Upper lobe of left lung (tissue), 6 donors: Measurements from ENCODE around the gene OXCT1. TPM values are rescaled to one million over a fixed set of nuclear protein-coding genes. Genes with fewer than 3 reads are reported as not detected.

ENCODE experiments used
- ATAC-seq, 2 donors: fragments of 200-7000 bp; cut with Tn5 transposase; one replicate each; pipeline ENCODE4 v1.9.1; 2022; ENCODE audit warnings: mild to moderate bottlenecking in 2 of 2, moderate library complexity in 2 of 2; ENCODE audit not compliant: low FRiP score in 2 of 2
- DNase-seq, 2 donors: peaks; one replicate each; pipeline ENCODE4 v3.0.0-alpha.2; 2019 to 2020
- H3K27ac ChIP-seq, 4 donors: fragments of 200-600 bp; sonication (generic); one replicate each; pipeline ENCODE4 v1.5.1; 2016 to 2019
- H3K27me3 ChIP-seq, 4 donors: fragments of 200-600 bp; sonication (generic); one replicate each; pipeline ENCODE4 v1.5.1; 2017 to 2019
- H3K36me3 ChIP-seq, 4 donors: fragments of 200-600 bp; sonication (generic); one replicate each; pipeline ENCODE4 v1.5.1; 2016 to 2019
- H3K4me1 ChIP-seq, 4 donors: fragments of 200-600 bp; sonication (generic); one replicate each; pipeline ENCODE4 v1.5.1; 2018 to 2019
- H3K4me3 ChIP-seq, 4 donors: fragments of 200-600 bp; sonication (generic); one replicate each; pipeline ENCODE4 v1.5.1; 2017 to 2019; ENCODE audit warnings: mild to moderate bottlenecking in 2 of 4, moderate library complexity in 1 of 4
- H3K9me3 ChIP-seq, 4 donors: fragments of 200-600 bp; sonication (generic); one replicate each; pipeline ENCODE4 v1.5.1; 2018 to 2019
- CTCF ChIP-seq, 6 experiments: fragments of 450-650 bp in 4 of 6; fragments of 200-600 bp in 2 of 6; sonication (generic) in 2 of 6; IDR thresholded peaks; one replicate each; pipeline ENCODE4 v1.5.1; 2016 to 2019; ENCODE audit warnings: antibody characterized with exemption in 6 of 6
- EP300 ChIP-seq, 4 donors: sonication (generic); formaldehyde crosslinking; IDR thresholded peaks; one replicate each; pipeline ENCODE4 v1.5.1; 2017; ENCODE audit warnings: antibody characterized with exemption in 4 of 4, control low read depth in 2 of 4
- POLR2A ChIP-seq, 4 donors: fragments of 450-650 bp; IDR thresholded peaks; one replicate each; pipeline ENCODE4 v1.5.1; 2016 to 2017; ENCODE audit warnings: antibody characterized with exemption in 4 of 4, mild to moderate bottlenecking in 2 of 4
- POLR2AphosphoS5 ChIP-seq, 2 donors: sonication (generic); formaldehyde crosslinking; IDR thresholded peaks; one replicate each; pipeline ENCODE4 v1.5.1; 2017; ENCODE audit warnings: antibody characterized with exemption in 2 of 2
- WGBS, 2 donors: methylation state at CpG; one replicate each; pipeline ENCODE4 v1.1.5; 2017 to 2018; 5-methylcytosine and 5-hydroxymethylcytosine counted together
- total RNA-seq, 6 donors: library from RNA; depleted of rRNA in 4 of 6; stranded (reverse); fragments of >200 nt in 4 of 6; gene quantifications; one replicate each; pipeline versions ENCODE4 v1.1.0 to v1.2.1, GENCODE V29; 2016 to 2021
- donor health status: DM: no; HTN: no; CAD: no; lungs with moderate emphysema.
- donor health status: DM: no; HTN: yes; CAD: no; lungs with severe emphysema.

OXCT1 gene
- total RNA-seq, 6 donors from 2014 or later: 6.4 to 16.3 (median 12.1) TPM

DNA sequence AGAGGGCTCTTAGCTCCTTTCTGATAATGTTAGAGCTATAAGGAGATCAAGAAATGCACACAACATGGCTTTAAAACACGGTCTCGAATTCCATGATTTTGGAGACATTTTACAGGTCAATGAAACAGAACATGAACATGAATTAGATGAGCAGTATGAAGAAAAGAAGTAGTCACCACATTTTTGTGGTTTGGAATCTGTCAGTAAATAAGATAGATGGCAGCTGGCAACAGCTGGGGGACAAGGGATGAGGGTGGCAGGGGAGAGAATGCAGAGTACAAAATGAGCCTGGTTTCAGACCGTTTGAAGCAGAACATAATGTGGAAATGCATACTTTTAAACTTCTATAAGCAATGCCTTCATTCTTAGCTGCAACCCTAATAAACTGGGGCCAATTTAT, 107.1 kb downstream of the OXCT1 start:
- TF ChIP-seq CTCF (IDR thresholded peaks at IDR 0.05) (no peak), POLR2AphosphoS5 (IDR thresholded peaks at IDR 0.05) (no peak), POLR2A (IDR thresholded peaks at IDR 0.05) (no peak), EP300 (IDR thresholded peaks at IDR 0.05) (no peak)
- peaks cover 0 to 11% (median 0%) of the 10 kb centered on the region in 4 donors for H3K36me3 ChIP-seq
- no peaks in the 10 kb centered on the region for H3K9me3 ChIP-seq
- H3K27ac ChIP-seq: no peak overlapping the region
- ATAC-seq (peak in 1 of 2 donors; percentile 26), DNase-seq (no peak)
- WGBS, 2 donors: 53 to 57% methylated on average over 3 of the region's 3 CpGs
- H3K4me1 ChIP-seq: no peaks in the 10 kb centered on the region
- H3K27me3 ChIP-seq: no peaks in the 10 kb centered on the region
- no peak overlapping the region for H3K4me3 ChIP-seq

DNA sequence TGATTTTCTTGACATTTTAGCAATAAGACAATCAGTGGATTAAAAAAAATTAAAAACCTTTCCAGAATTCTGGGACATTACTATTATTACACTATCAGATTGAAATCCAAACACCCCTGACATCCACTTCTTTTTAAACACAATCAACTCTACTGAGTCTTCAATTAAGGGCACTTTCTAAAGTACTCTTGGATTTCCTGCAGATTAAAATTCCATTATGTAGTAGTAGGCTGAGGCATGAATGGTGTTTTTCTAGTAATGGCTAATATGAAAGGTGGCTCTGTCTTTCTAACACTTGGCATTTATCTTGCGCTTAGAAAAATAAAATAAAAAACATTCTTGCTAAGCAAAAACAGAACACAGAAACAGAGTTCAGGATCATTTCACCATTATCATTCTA, 107.8 kb downstream of the OXCT1 start:
- H3K27ac ChIP-seq: no peak overlapping the region
- 82 to 91% methylated on average over 1 of the region's 1 CpG for WGBS, 2 donors
- no peak for TF ChIP-seq POLR2A (IDR thresholded peaks at IDR 0.05)
- no peak for TF ChIP-seq CTCF (IDR thresholded peaks at IDR 0.05)
- TF ChIP-seq POLR2AphosphoS5 (IDR thresholded peaks at IDR 0.05): no peak
- TF ChIP-seq EP300 (IDR thresholded peaks at IDR 0.05): no peak

GRCh38 chr5:41761663-41762062, 108.6 kb downstream of the OXCT1 start:
- ATAC-seq (no peak), DNase-seq (no peak)
- H3K9me3 ChIP-seq: no peaks in the 10 kb centered on the region
- WGBS, 2 donors: 64 to 97% methylated on average over 1 of the region's 1 CpG
- no peak for TF ChIP-seq POLR2A (IDR thresholded peaks at IDR 0.05)
- TF ChIP-seq EP300 (IDR thresholded peaks at IDR 0.05): no peak
- no peak for TF ChIP-seq CTCF (IDR thresholded peaks at IDR 0.05)
- TF ChIP-seq POLR2AphosphoS5 (IDR thresholded peaks at IDR 0.05): no peak
- no peak overlapping the region for H3K27ac ChIP-seq
- no peak overlapping the region for H3K4me3 ChIP-seq
- no peaks in the 10 kb centered on the region for H3K27me3 ChIP-seq
- peaks cover 0 to 11% (median 0%) of the 10 kb centered on the region in 4 donors for H3K36me3 ChIP-seq
- no peaks in the 10 kb centered on the region for H3K4me1 ChIP-seq

More for the DNA sequence above, 107.8 kb downstream of the OXCT1 start:
- H3K36me3 ChIP-seq: peaks cover 0 to 11% (median 0%) of the 10 kb centered on the region in 4 donors
- DNase-seq (no peak), ATAC-seq (no peak)
- H3K4me3 ChIP-seq: no peak overlapping the region
- H3K9me3 ChIP-seq: no peaks in the 10 kb centered on the region
- H3K4me1 ChIP-seq: no peaks in the 10 kb centered on the region
- H3K27me3 ChIP-seq: no peaks in the 10 kb centered on the region

DNA sequence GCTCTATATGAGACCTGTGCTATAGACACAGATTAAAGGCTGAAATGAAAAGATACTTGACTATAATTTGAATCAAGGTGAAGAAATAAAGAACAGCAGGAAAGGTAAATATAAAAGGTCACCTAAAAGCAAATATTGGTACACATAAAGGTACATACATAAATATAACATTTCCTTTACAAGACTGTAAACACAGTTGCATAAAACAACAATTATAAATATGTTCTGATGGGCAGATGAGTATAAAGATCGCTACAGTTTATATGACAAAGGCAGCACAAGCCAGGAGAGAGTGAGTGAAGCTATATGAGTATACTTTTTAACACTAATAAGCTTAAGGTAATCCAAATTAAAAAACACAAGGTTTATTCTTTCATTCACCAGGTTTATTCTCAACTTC, 114.5 kb downstream of the OXCT1 start:
- no peak for DNase-seq

More for the DNA sequence above, 114.5 kb downstream of the OXCT1 start:
- TF ChIP-seq CTCF (IDR thresholded peaks at IDR 0.05) (no peak), EP300 (IDR thresholded peaks at IDR 0.05) (no peak), POLR2AphosphoS5 (IDR thresholded peaks at IDR 0.05) (no peak), POLR2A (IDR thresholded peaks at IDR 0.05) (no peak)
- H3K4me3 ChIP-seq: no peak overlapping the region
- H3K27ac ChIP-seq: no peak overlapping the region
- H3K4me1 ChIP-seq: no peaks in the 10 kb centered on the region
- no peaks in the 10 kb centered on the region for H3K36me3 ChIP-seq
- WGBS, 2 donors: 92 to 96% methylated on average over 1 of the region's 1 CpG
- ATAC-seq: no peak
- H3K9me3 ChIP-seq: no peaks in the 10 kb centered on the region
- H3K27me3 ChIP-seq: no peaks in the 10 kb centered on the region
